Suprapubic skin (tissue), 4 donors: ENCODE results near the gene FLT1.

Experiments used
- EP300 ChIP-seq: sonication (generic); formaldehyde crosslinking; IDR thresholded peaks from one replicate; pipeline ENCODE4 v1.6.1; 2017; ENCODE audit warnings: antibody characterized with exemption
- POLR2A ChIP-seq, 2 donors: fragments of 450-650 bp; IDR thresholded peaks; one replicate each; pipeline ENCODE4 v1.6.1; 2017; ENCODE audit warnings: antibody characterized with exemption in 2 of 2, mild to moderate bottlenecking in 2 of 2, moderate library complexity in 2 of 2
- POLR2AphosphoS5 ChIP-seq, 3 donors: sonication (generic); formaldehyde crosslinking; IDR thresholded peaks; one replicate each; pipeline ENCODE4 v1.6.1; 2017; ENCODE audit warnings: antibody characterized with exemption in 3 of 3
- TF ChIP-seq, protein P1 (sequence below), 2 donors: fragments of 200-600 bp in 1 of 2; fragments of 450-650 bp in 1 of 2; sonication (generic) in 1 of 2; IDR thresholded peaks; one replicate each; pipeline ENCODE4 v1.5.1; 2016 to 2019; ENCODE audit warnings: antibody characterized with exemption in 2 of 2, mild to moderate bottlenecking in 1 of 2, moderate library complexity in 1 of 2

DNA sequence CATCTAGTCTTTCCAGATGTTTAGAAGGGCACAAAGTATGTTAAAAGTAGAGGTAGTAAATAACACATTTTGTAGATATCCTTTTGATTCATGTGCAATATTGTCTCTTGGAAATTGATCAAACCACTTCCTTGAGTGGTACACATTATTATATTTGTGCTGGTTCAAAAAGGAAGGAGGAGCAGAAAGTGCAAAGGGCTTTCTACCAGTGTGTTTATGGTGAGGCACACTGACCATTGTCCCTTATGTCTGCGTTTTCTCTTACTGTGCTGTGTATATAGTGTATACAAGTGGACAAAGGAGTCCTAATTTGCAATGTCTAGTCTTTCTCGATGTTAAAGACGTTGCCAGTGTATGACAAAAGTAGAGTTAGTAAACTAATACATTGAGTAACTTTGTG, 41.4 kb upstream of the FLT1 start:
- TF ChIP-seq, protein P1, sequence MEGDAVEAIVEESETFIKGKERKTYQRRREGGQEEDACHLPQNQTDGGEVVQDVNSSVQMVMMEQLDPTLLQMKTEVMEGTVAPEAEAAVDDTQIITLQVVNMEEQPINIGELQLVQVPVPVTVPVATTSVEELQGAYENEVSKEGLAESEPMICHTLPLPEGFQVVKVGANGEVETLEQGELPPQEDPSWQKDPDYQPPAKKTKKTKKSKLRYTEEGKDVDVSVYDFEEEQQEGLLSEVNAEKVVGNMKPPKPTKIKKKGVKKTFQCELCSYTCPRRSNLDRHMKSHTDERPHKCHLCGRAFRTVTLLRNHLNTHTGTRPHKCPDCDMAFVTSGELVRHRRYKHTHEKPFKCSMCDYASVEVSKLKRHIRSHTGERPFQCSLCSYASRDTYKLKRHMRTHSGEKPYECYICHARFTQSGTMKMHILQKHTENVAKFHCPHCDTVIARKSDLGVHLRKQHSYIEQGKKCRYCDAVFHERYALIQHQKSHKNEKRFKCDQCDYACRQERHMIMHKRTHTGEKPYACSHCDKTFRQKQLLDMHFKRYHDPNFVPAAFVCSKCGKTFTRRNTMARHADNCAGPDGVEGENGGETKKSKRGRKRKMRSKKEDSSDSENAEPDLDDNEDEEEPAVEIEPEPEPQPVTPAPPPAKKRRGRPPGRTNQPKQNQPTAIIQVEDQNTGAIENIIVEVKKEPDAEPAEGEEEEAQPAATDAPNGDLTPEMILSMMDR (IDR thresholded peaks at IDR 0.05) = no peak
- TF ChIP-seq EP300 = no peak
- TF ChIP-seq POLR2A (IDR thresholded peaks at IDR 0.05) = no peak
- TF ChIP-seq POLR2AphosphoS5 (IDR thresholded peaks at IDR 0.05) = no peak
